ENCODE measurements around the gene AMY2A.
"Not testable (repeated sequence)": the region's sequence is repeated elsewhere in the genome, so short reads cannot be mapped to it uniquely, and the experiment has no call there.

Gene AMY2A

GRCh38 chr1:103616994-103617477 is at the start of gene AMY2A:
TSS of gene AMY2A (plus strand) at chr1:103617427. CDS start at chr1:103617441, 14 bp downstream.
- DNase-seq (ENCODE audit: low read depth); H3K4me3 ChIP-seq (replicated peaks; ENCODE audit: low read depth, low read length): not testable (repeated sequence)

GRCh38 chr1:103569493-103569892 is 47.7 kb upstream of the AMY2A start:
- DNase-seq (ENCODE audit: low read depth), result no peak
- H3K4me3 ChIP-seq (replicated peaks; ENCODE audit: low read depth, low read length), result no peak overlapping the region
- no peak for TF ChIP-seq CTCF (IDR thresholded peaks at IDR 0.05; ENCODE audit: low read length, missing control alignments)

- not testable (repeated sequence) for H3K4me3 ChIP-seq (replicated peaks; ENCODE audit: low read depth, low read length); DNase-seq (ENCODE audit: low read depth)
Observed at GRCh38 chr1:103571289-103571688, 45.9 kb upstream of the AMY2A start, which contains the start of gene AMY2B. TSS of gene AMY2B (plus strand) at chr1:103571589. CDS start at chr1:103571603, 14 bp downstream.

- no peak for TF ChIP-seq CTCF (IDR thresholded peaks at IDR 0.05; ENCODE audit: low read length, missing control alignments)
- H3K4me3 ChIP-seq (replicated peaks; ENCODE audit: low read depth, low read length), result no peak overlapping the region
- peak; percentile 4 for DNase-seq (ENCODE audit: low read depth)
Observed at GRCh38 chr1:103576065-103576464, 41.2 kb upstream of the AMY2A start.

- H3K4me3 ChIP-seq (replicated peaks; ENCODE audit: low read depth, low read length); DNase-seq (ENCODE audit: low read depth): not testable (repeated sequence)
Observed at GRCh38 chr1:103576784-103577183, 40.4 kb upstream of the AMY2A start.

- DNase-seq (ENCODE audit: low read depth), result no peak
- no peak for TF ChIP-seq CTCF (IDR thresholded peaks at IDR 0.05; ENCODE audit: low read length, missing control alignments)
- H3K4me3 ChIP-seq (replicated peaks; ENCODE audit: low read depth, low read length), result no peak overlapping the region
Observed at GRCh38 chr1:103582464-103582863, 34.8 kb upstream of the AMY2A start.

- no peak overlapping the region for H3K4me3 ChIP-seq (replicated peaks; ENCODE audit: low read depth, low read length)
- TF ChIP-seq CTCF (IDR thresholded peaks at IDR 0.05; ENCODE audit: low read length, missing control alignments), result no peak
- no peak for DNase-seq (ENCODE audit: low read depth)
Observed at GRCh38 chr1:103583887-103584286, 33.3 kb upstream of the AMY2A start.

- no peak for TF ChIP-seq CTCF (IDR thresholded peaks at IDR 0.05; ENCODE audit: low read length, missing control alignments)
- DNase-seq (ENCODE audit: low read depth), result no peak
- no peak overlapping the region for H3K4me3 ChIP-seq (replicated peaks; ENCODE audit: low read depth, low read length)
Observed at GRCh38 chr1:103584537-103584936, 32.7 kb upstream of the AMY2A start.

- not testable (repeated sequence) for DNase-seq (ENCODE audit: low read depth)
Observed at GRCh38 chr1:103602740-103603139, 14.5 kb upstream of the AMY2A start.

More at GRCh38 chr1:103602740-103603139, 14.5 kb upstream of the AMY2A start:
- H3K4me3 ChIP-seq (replicated peaks; ENCODE audit: low read depth, low read length), result not testable (repeated sequence)

Data from fibroblast of pulmonary artery (primary cell).